Fibroblast of skin of left quadriceps (primary cell): Measurements from ENCODE around the gene PUM2.
A peak's percentile ranks its signal among the peaks of the same experiment; 100 is the strongest.

Experiments used
- DNase-seq, 2 experiments: peaks; one replicate each; pipeline ENCODE4 v3.0.0-alpha.2; 2013; ENCODE audit warnings: low read depth in 2 of 2

The PUM2 gene

GRCh38 chr2:20231159-20231558 lies 119.5 kb downstream of the PUM2 start:
- no peak for DNase-seq

DNA sequence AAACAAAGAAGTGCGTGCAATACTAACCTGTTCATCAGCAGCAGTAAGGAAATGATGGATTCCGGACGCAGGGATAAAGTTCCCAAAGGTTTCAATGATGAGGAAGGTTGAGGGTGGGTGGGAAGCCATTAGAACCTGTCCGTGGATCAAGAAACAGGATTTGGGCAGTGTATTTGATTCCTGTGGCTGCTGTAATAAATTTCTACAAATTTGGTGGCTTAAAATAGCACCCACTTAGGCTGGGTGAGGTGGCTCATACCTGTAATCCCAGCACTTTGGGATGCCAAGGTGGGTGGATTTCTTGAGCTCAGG lies 120.6 kb downstream of the PUM2 start:
- no peak for DNase-seq

DNA sequence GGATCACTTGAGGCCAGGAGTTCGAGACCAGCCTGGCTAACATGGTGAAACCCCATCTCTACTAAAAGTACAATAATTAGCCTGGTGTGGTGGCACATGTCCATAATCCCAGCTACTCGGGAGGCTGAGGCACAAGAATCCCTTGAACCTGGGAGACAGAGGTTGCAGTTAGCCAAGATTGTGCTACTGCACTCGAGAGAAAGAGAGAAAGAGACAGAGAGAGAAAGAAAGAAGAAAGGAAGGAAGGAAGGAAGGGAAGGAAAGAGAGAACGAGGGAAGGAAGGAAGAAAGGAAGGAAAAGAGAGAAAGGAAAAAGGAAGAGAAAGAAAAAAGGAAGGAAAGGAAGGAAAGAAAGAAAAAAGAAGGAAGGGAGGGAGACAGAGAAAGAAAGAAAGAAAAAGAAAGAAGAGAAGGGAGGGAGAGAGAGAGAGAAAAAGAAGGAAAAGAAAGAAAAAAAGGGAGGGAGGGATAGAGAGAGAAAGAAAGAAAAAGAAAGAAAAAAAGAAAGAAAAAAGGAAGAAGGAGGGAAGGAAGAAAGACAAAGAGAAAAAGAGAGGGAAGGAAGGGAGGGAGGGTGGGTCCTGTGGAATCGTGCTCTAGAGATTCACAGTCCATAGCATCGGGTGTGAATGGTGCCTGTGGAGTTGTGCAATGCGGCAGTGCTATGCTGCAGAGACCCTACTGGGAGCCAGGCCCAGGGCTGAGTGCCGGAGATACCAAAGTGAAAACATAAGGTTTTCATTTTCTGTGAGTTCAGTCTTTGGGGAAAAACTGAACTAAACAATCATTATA lies 121.1 kb downstream of the PUM2 start:
- DNase-seq: peak; percentile 71 to 75

- DNase-seq: no peak
Measured at GRCh38 chr2:20227894-20228505, 122.6 kb downstream of the PUM2 start.

GRCh38 chr2:20226152-20226545 lies 124.5 kb downstream of the PUM2 start:
- no peak for DNase-seq

DNA sequence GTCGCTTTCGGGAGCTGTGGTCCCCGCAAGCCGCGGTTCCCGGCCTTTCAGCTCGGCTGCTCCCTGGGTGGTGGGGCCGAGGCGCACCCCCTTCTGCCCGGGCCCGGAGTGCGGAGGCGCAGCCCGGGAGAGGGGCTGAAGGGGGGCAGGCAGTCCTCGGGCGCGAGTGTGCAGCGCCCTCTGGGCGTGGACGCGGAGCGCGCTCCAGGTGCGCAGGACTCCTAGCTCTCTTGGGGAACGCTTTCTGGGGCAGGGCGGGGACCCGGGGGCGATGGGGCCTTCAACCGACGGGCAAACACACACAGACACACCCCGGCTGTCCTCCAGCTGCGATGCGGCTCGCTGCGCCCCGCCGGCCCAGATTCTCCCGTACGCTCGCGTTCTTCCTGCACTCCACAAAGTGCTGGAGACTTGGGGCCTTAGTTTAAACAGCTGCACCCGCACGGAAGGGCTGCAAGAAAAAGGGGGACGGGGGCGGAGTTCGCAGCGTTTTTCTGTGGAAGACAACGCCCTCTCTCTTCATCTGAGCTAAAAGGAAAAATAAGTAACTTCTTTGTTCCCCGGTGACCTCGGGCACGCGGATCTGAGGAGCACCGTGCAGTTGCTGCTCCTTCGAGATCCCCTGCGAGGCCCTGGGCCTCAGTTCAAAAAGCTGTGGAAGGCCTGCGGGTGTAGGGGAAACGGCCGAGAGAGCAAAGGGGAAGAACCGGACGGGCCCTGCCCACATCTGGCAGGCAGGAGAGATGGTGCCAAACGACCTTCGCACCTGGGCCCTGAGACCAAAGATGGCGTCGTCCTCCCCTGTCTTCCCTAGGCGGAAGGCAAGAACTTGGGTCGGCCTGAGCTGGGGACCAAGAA lies 125.1 kb downstream of the PUM2 start:
- DNase-seq: no peak

GRCh38 chr2:20224716-20225293 lies 125.8 kb downstream of the PUM2 start, which contains the start of gene SDC1:
Gene SDC1, minus strand, starts transcription at chr2:20225130. Its CDS starts 263 bp downstream, at chr2:20224867.
- no peak for DNase-seq

DNA sequence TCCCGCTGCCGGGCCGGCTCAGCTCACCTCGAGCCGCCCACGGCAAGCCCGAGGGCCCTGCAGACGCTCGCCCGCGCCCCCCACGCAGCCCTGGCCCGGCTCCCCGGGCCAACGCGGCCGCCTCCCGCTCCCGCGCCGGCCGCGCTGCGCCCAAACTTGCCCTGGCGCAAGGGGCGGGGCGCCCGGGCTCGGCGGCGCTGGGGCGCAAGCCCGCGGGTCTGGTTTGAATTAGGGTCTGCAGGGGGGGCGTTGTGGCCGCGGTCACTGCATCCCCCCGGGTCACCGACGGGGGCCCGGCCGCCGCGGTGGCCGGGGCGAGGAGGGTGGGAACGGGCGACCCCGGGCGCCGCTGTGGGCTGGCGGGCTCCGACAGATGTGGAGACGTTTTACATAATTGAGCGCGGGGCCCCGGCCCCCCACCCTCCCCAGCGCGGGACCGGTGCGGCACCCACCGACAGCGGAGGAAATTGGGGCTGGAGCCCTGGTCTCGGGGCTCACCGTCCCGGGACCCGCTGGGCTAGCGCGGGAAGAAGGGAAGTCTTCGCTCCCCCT lies 126.4 kb downstream of the PUM2 start:
- DNase-seq: no peak

DNA sequence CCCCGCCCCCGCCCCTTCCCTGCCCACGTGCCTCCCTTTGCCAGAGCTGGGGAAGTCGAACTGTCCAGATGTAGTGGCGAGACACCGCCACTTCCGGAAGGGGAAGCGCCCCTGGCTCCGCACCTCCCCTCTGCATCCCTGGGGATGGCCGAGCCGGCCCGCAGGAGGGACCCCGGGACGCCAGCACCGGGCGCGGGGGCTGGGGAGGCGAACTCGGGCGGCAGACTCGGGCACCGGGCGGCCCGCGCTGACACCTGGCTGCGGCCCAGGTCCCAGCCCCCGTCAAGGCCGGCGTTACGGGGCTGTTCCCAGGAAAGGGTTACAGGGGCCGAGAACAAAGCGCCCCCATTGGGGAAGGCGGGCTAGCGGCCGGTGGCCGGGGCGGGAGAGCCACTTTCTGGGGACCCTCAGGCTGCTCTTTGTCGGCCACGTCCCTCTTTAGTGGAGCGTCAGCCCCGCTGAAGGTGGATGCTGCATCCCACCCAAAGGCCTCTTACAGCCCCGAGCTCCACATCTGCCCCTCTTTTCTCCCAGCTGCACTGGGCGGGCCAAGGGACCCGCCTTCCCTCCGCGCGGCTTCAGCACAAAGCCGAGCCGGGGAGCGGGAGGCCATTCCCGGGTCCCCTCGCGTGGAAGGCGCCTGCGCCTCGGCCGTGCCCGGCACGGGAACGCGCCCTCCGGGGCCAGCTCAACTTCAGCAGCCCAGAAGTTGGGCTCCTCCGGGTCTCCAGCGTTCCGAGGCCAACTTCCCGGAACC lies 127.1 kb downstream of the PUM2 start:
- DNase-seq: no peak

DNA sequence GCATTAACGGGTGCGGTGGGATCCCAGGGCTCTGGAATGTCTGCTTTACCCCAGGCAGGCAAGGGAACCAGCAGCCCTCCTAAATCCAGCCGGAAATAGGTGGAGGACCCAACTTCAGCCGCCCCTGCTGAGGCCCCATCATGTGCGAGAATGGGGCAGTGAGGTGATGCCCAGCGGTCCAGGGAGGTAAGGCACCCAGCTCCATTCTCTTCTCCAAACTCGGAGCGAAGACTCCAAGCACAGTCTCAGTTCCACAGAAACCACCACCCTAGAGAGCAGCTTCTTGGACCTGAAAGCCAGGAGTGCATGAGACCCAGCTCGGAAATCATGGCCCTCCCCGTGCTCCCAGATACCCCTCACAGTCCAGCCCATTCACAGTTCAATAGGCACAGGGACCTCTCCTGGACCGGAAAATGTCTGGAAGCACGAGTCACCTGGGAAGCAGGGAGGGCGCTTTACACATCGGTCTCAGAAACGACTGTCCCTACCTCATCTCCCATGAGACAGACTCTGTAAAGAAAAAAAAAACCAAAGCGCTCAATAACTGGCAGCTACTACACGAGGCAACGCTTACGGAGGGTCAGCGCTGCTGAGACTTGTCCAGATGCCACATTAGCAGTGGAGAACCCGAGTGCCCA lies 127.8 kb downstream of the PUM2 start:
- DNase-seq: no peak

- DNase-seq: no peak
Measured at GRCh38 chr2:20222014-20222768, 128.5 kb downstream of the PUM2 start.

DNA sequence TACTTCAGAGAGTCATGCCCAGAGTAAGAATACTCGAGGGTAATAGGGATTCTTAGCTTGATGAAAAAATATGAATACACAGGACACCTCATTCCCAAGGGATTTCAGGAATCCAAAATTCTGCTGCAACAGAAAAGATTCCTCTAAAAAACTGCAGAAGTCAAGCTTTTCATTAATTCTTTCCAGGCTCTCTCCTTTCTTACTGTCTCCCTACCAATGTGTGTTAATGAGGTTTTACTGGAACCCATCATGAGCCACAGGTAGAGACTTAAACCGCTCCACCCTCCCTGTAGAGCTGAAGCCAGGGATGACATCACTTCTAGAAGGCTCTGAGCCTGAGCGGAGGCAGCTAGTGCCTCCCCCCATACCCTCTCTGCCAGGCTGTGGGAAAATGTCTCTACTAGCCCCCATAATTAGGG lies 129.1 kb downstream of the PUM2 start:
- DNase-seq: peak; percentile 87 to 88

GRCh38 chr2:20220806-20221554 lies 129.7 kb downstream of the PUM2 start:
- DNase-seq: no peak

- DNase-seq: no peak
Measured at GRCh38 chr2:20219763-20220380, 130.8 kb downstream of the PUM2 start.

DNA sequence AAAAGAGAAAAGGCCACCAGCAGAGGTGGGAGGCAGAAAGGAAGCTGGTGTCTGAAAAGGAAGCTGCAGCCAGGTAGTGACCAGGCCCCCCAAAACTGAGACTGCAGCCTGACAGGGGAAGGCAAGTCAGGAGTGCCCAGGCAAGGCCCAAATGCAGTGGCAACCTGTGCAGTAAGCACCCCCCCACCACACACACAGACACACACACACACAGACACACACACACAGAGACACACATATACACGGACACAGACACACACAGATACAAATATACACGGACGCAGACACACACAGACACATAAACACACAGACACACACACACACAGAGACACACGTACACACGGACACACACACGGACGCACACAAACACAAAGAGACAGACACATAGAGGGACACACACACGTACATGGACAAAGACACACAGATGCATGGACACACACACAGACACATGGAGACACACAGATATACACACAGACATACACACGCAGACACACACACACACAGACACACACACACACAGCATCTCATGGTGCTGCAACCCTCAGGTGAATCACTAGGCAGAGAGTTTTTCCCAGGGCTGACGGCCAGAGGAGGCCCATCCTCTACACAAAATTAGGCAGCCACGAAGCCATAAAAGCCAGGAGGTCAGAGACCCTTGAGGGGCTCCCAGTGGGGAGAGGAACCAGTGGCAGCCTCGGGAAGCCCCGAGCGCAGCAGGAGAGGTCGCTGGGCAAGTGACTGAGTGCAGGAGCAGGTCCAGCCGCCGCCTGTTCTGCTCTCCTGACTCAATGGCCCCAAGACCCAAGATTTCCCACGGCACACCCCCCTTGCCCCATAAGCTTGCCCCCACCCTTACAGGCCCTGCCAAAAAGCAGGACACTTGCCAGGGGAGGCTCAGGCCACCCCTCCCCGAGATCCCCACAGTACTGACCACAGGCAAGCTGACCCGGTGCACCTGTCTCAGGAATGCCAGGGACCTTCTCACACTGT lies 132.0 kb downstream of the PUM2 start:
- no peak for DNase-seq

DNA sequence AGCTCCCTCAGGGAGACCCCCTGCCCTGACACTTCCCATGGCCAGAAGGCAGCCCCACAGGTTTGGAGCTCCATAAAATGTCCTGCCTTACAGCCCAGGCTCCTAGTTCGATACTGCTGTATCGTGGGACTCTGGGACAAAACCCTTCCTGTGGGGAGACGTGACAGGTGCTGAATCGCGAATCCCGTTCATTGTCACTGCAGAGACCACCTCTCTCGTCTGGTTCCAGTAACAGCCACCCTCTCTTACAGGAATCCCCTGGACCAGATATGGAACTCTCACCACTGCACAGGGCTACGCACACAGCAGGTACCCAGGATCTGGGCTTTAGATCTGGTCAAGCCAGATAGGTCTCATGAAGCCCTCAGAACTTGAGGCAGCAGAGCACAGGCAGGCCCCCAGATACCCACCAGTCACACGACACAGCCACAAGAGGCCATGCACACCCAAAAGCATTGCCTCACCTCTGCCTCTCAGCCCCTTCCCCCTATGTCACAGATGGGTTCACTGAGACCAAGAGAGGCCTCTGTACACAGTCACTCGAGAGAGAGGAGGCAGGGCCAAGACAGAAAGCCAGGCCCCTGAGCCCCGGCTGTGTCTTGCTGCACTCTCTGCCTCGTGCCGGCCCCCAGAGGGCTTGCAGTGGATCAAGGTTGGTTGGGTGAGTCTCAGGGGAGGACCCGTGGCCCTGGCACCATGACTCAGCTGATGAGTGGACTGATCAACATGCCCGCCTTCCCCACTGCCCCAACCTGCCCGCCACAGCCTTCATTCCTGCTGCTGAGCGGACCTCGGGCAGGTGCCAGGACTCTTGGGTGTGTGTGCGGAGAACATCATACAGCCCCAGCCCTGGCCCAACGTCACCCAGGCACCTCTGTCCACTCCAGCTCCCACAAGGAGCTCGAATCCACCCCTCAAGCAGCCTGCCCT lies 133.3 kb downstream of the PUM2 start:
- DNase-seq: no peak
